Measurements from ENCODE around the gene DDX31.

Gene DDX31

DNA sequence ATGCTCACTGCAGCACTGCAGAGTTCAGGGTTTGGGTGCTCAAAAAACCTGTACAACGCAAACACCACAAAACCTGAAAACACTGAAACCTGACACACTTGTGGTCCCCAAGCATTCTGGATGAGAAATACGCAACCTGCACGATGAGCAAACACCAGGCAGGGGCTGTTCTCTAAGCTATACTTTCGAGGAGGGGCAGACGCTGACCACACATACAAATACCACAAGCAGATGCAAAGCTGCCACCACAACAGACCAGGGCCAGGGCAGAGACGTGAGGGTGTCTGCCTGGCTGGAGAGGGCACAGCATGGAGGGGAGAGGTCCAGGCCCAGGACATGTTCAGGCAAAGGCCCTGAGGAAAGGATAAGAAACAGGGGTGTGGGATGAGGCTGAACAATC lies 64.4 kb downstream of the DDX31 start:
- H3K4me3 ChIP-seq (ENCODE audit: low read length), result no peak overlapping the region
- TF ChIP-seq, protein P1, sequence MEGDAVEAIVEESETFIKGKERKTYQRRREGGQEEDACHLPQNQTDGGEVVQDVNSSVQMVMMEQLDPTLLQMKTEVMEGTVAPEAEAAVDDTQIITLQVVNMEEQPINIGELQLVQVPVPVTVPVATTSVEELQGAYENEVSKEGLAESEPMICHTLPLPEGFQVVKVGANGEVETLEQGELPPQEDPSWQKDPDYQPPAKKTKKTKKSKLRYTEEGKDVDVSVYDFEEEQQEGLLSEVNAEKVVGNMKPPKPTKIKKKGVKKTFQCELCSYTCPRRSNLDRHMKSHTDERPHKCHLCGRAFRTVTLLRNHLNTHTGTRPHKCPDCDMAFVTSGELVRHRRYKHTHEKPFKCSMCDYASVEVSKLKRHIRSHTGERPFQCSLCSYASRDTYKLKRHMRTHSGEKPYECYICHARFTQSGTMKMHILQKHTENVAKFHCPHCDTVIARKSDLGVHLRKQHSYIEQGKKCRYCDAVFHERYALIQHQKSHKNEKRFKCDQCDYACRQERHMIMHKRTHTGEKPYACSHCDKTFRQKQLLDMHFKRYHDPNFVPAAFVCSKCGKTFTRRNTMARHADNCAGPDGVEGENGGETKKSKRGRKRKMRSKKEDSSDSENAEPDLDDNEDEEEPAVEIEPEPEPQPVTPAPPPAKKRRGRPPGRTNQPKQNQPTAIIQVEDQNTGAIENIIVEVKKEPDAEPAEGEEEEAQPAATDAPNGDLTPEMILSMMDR (conservative IDR thresholded peaks at IDR 0.05; ENCODE audit: low read depth, low read length), result no peak
- DNase-seq (ENCODE audit: low read depth), result no peak

DNA sequence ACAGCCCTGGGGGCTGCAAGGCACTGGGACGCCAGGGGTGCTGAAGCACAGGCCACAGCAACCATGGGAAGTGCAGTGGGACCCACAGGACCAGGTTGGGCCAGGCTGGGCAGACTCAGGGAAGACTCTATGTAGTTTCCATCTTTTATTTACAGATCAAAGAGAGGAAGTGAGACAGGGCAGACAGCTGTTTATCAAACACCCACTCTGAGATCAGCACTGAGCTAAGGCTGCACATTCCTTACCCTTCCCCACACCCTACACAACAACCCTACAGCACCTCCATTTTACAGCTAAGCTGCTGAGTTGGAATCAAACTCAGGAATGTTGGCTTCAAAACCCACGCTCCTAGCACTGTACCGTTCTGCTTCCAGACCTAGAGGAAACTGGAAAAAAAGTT lies 67.6 kb downstream of the DDX31 start:
- no peak for DNase-seq (ENCODE audit: low read depth)
- TF ChIP-seq, protein P1 (conservative IDR thresholded peaks at IDR 0.05; ENCODE audit: low read depth, low read length), result no peak

DNA sequence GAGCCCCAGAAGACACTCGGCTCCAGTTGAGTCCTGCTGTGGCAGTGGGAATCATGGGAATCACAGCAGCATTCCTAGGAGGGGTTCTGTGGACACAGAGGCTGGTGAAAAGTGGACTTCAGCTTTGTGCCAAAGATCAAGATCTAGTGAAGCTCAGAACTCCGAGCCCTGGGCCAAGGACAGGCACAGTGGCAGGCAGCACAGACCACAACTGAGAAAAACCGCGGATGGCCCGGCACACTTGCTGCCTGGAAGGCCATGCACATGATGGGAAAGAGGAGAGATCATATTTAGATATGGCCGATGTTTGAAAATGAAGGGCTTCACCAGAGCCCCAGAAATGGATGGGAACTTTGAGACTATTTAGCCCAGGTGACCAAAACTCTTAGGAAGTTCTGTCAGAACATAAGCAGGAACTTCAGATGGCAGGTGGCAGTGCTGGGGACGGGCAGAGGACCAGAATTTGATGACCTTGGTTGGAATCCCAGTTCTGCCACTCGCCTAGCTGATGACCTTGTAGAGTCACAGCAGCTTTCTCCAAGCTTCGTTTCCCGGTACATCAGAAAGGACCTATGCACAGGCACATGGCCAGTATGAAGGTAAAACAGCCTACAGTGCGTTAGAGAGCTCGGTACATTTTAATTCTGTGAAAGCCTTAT lies 69.3 kb downstream of the DDX31 start:
- no peak for DNase-seq (ENCODE audit: low read depth)
- no peak overlapping the region for H3K4me3 ChIP-seq (ENCODE audit: low read length)
- TF ChIP-seq, protein P1 (conservative IDR thresholded peaks at IDR 0.05; ENCODE audit: low read depth, low read length), result no peak

More for the DNA sequence above, 67.6 kb downstream of the DDX31 start:
- no peak overlapping the region for H3K4me3 ChIP-seq (ENCODE audit: low read length)

DNA sequence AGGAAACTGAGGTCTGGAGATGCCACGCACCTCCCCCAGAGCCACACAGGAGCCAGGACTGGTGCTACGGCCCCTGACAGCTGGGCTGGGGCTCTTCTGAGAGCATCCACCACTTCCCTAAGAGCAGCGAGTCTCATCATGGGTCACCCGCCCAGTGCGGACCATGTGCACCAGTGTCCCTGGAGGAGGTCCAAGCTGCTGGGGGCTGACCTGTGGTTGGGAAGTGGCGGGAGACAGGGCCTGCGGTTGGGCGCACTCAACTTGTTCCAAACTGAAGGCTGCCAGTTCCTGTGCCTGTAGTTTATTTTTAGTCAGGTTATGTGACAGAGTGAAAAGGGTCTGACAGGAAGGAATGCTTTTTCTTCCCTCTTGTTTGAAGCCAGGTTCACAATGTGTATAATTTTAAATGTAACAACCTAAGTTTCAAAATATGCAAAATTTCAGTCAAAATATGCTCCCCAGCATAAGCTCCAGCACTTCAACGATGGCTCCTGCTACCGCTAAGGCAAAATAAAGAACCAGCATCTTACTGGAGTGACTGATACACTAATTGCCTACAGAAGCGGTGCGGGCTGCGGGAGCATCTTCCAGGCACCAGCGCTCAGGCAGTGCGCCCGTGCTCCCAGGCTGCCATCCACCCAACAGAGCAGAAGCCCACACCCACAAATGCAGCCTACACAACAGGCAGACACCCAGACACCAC lies 72.6 kb downstream of the DDX31 start:
- H3K4me3 ChIP-seq (ENCODE audit: low read length), result no peak overlapping the region
- no peak for DNase-seq (ENCODE audit: low read depth)
- TF ChIP-seq, protein P1 (conservative IDR thresholded peaks at IDR 0.05; ENCODE audit: low read depth, low read length), result no peak

DNA sequence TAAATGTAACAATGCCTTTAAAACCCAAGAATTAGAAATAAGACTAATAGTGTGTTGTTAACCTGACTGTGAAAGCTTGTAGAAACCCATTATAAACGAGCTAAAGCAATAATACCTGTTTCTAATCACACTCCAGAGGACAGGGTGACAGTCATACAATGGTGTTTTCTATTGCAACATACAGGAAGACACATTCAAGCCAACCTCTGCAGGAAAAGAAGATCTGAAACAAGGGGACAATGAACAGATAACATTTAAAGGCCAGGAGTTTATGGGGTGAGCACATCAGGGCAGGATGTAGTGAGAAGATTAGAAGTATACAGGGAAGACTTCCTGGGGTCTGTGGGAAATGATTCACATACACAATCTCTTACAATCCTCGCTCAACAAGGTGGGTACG lies 73.6 kb downstream of the DDX31 start:
- TF ChIP-seq, protein P1 (conservative IDR thresholded peaks at IDR 0.05; ENCODE audit: low read depth, low read length), result no peak
- H3K4me3 ChIP-seq (ENCODE audit: low read length), result no peak overlapping the region
- DNase-seq (ENCODE audit: low read depth), result no peak

DNA sequence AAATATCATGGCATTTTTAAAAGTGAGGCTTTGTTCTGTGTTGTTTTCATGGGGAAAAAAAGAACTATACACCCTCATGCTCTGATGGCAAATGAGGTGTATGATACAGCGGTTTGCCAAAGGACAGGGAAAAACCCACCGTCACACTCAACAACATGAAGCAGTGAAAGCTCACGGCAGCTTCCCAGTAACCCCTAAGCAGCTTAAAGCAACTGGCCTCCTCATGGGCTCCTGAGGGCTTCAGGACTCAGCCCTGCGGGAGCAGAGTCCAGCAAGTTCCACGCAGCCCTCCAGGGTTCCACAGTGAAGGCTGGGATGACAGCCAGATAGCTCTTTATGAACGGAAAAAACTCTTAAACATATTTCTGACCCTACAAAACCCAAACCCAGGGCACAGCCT lies 74.5 kb downstream of the DDX31 start:
- DNase-seq (ENCODE audit: low read depth), result no peak
- H3K4me3 ChIP-seq (ENCODE audit: low read length), result no peak overlapping the region
- TF ChIP-seq, protein P1 (conservative IDR thresholded peaks at IDR 0.05; ENCODE audit: low read depth, low read length), result no peak

DNA sequence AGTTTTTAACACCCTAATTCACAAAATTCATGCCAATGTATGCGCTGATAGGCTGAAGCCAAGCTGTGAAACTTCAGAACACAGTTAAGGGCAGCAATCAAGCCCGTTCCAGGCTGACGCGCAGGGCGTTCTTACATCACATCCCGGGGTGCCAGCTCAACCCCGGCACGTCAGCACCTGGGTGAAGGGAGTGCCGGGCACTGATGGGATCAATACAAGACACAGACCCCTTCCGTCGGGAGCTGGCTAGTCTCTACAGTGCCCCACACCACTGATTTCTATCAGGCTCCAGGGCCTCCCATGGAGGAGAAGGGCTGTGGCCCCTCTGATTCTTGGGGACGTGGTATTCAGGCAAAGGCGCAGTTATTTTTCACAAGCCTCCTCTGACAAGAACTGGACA lies 75.4 kb downstream of the DDX31 start:
- DNase-seq (ENCODE audit: low read depth), result no peak
- no peak overlapping the region for H3K4me3 ChIP-seq (ENCODE audit: low read length)
- TF ChIP-seq, protein P1 (conservative IDR thresholded peaks at IDR 0.05; ENCODE audit: low read depth, low read length), result no peak
